Spleen (tissue), 11 donors: ENCODE measurements around the gene PDLIM5. TPM values are rescaled to one million over a fixed set of nuclear protein-coding genes. Genes with fewer than 3 reads are reported as not detected.
"Not testable (repeated sequence)": the region's sequence is repeated elsewhere in the genome, so short reads cannot be mapped to it uniquely, and the experiment has no call there.

ENCODE experiments used
- DNase-seq: peaks from one replicate; pipeline ENCODE4 v3.0.0-alpha.2; 2020
- H3K27ac ChIP-seq, 8 donors: fragments of 200-600 bp; sonication (generic) in 7 of 8; 1 replicate in 4 of 8; 2 replicates in 4 of 8; pipeline versions ENCODE4 v1.5.0 to v1.8.0; 2016 to 2021; ENCODE audit warnings: inconsistent platforms in 4 of 8, mild to moderate bottlenecking in 4 of 8, moderate library complexity in 1 of 8
- H3K27me3 ChIP-seq, 7 donors: fragments of 200-600 bp; sonication (generic) in 6 of 7; replicated peaks in 1 of 7; 1 replicate in 4 of 7; 2 replicates in 3 of 7; pipeline versions ENCODE4 v1.5.0 to v1.8.0; 2016 to 2021; ENCODE audit warnings: inconsistent platforms in 3 of 7, mild to moderate bottlenecking in 1 of 7
- H3K36me3 ChIP-seq, 6 donors: fragments of 200-600 bp; sonication (generic) in 5 of 6; 1 replicate in 4 of 6; 2 replicates in 2 of 6; pipeline versions ENCODE4 v1.5.0 to v1.8.0; 2016 to 2021; ENCODE audit warnings: inconsistent platforms in 2 of 6
- H3K4me1 ChIP-seq, 6 donors: fragments of 200-600 bp; sonication (generic) in 5 of 6; 1 replicate in 3 of 6; 2 replicates in 3 of 6; pipeline versions ENCODE4 v1.5.0 to v1.8.0; 2016 to 2021; ENCODE audit warnings: inconsistent platforms in 3 of 6
- H3K4me3 ChIP-seq, 8 donors: fragments of 200-600 bp; sonication (generic) in 7 of 8; 1 replicate in 4 of 8; 2 replicates in 4 of 8; pipeline versions ENCODE4 v1.5.0 to v1.8.0; 2016 to 2021; ENCODE audit warnings: inconsistent platforms in 4 of 8, mild to moderate bottlenecking in 4 of 8, moderate library complexity in 2 of 8
- H3K9me3 ChIP-seq, 8 donors: fragments of 200-600 bp; sonication (generic) in 7 of 8; 1 replicate in 4 of 8; 2 replicates in 4 of 8; pipeline versions ENCODE4 v1.5.0 to v1.8.0; 2016 to 2021; ENCODE audit warnings: inconsistent platforms in 4 of 8
- CTCF ChIP-seq, 11 experiments: fragments of 200-600 bp in 7 of 11; fragments of 450-650 bp in 4 of 11; sonication (generic) in 4 of 11; IDR thresholded peaks in 8 of 11; conservative IDR thresholded peaks in 3 of 11; 1 replicate in 7 of 11; 2 replicates in 4 of 11; pipeline versions ENCODE4 v1.4.0 to v1.8.0; 2016 to 2021; ENCODE audit warnings: antibody characterized with exemption in 11 of 11, inconsistent platforms in 4 of 11, mild to moderate bottlenecking in 1 of 11
- POLR2A ChIP-seq, 3 donors: fragments of 450-650 bp; IDR thresholded peaks; one replicate each; pipeline ENCODE4 v1.5.1; 2017; ENCODE audit warnings: antibody characterized with exemption in 3 of 3, mild to moderate bottlenecking in 1 of 3
- POLR2AphosphoS5 ChIP-seq, 3 donors: sonication (generic); formaldehyde crosslinking; IDR thresholded peaks; one replicate each; pipeline ENCODE4 v1.5.1; 2017; ENCODE audit warnings: antibody characterized with exemption in 3 of 3
- WGBS, 5 donors: extraction: QIAGEN DNeasy Blood & Tissue Kit in 3 of 5; methylation state at CpG; one replicate each; pipeline versions ENCODE4 v1.1.5 to v1.1.7; 2013 to 2018; 5-methylcytosine and 5-hydroxymethylcytosine counted together
- intact Hi-C: fragments of 100-400 bp; cut with DNase I; formaldehyde crosslinking; loops from one replicate; pipeline ENCODE4 v1.15.0; 2023; ENCODE audit warnings: low total_unique reads
- polyA plus RNA-seq, 3 donors: library from polyadenylated mRNA; stranded (reverse); fragments of 200-250 nt; gene quantifications; one replicate each; pipeline ENCODE4 v1.2.1, GENCODE V29; 2013
- total RNA-seq, 7 donors: library from RNA; depleted of rRNA in 3 of 7; stranded (reverse); fragments of >200 nt in 3 of 7; fragmentation: NEBNext Ultra II Directional in 4 of 7; extraction: Animal tissue kit (Norgen Biotek cat#: 25700) in 4 of 7; gene quantifications; one replicate each; pipeline versions ENCODE4 v1.1.0 to v1.2.1, GENCODE V29; 2016 to 2021
- donor health status: healthy with polysubstance abuse.
- donor health status: DM: no; HTN: no; CAD: no; lungs with moderate emphysema.
- donor health status: DM: no; HTN: no; CAD: no.
- donor health status: Bipolar disorder and iron deficiency.
- donor health status: healthy.
- donor health status: DM: no; HTN: no; CAD: no.
- donor health status: DM: yes; HTN: yes; CAD: no.

The PDLIM5 gene
- total and polyA plus RNA-seq, 10 donors: 9.4 to 182 (median 74.9) TPM

DNA sequence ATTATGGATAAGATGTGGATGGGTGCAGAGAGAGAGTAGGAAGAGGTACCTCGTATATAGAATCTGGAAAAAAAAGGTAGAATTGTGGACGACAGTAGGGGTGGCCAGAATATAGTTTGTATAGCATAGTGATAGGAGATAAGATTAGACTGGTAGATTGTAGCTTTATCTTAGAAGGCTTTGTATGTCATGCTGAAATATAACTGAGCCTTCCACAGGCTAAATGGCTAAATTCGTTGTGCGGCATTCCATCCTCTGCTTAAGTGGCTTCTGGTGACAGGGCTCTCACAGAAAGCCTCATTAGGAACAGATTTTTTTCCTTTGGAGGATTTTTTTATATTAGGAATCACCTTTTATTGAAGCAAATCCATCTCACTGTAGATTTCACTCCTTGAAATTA is 163.7 kb downstream of the PDLIM5 start:
- H3K9me3 ChIP-seq: no peaks in the 10 kb centered on the region
- no peak for DNase-seq
- no peak overlapping the region for H3K4me3 ChIP-seq
- no peak overlapping the region for H3K27ac ChIP-seq
- H3K36me3 ChIP-seq: peaks cover 0 to 29% (median 11%) of the 10 kb centered on the region in 6 donors
- H3K4me1 ChIP-seq: no peaks in the 10 kb centered on the region
- TF ChIP-seq CTCF (IDR thresholded peaks at IDR 0.05 in 8 of 11, conservative IDR thresholded peaks at IDR 0.05 in 3 of 11) (no peak), POLR2AphosphoS5 (IDR thresholded peaks at IDR 0.05) (no peak), POLR2A (IDR thresholded peaks at IDR 0.05) (no peak)
- intact Hi-C loops: no loop called here
- H3K27me3 ChIP-seq: no peaks in the 10 kb centered on the region
- 89 to 94% (median 90%) methylated on average over 4 of the region's 4 CpGs for WGBS, 5 donors

DNA sequence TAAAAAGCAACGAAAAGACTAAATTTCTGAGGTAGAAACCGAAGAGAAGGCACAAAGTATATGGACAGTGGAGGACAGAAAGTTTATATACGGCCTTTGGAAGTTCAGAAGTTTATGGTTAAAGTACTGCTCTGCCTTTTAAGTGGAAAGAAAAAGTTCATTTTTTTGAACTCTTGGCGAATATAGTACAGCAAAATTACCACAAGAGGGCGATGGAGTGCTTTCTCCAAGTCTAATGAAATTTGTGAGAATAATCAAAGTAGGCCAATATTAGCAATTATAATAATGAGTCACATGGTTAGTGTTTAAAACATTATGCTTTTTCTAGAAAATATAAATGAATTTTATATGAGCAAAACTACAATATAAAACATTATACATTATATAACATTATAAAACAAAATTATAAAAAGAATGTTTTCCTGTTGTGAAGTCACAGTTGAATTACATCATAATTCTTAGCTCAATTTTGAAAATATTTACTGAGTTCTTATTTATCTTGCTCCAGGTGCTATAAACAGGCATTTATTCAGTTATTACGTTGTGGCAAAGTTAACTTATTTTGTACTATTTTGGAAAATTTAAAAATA is 169.8 kb downstream of the PDLIM5 start:
- DNase-seq: no peak
- Histone ChIP-seq H3K4me1 (peaks cover 0 to 5% (median 0%) of the 10 kb centered on the region in 6 donors), H3K9me3 (no peaks in the 10 kb centered on the region), H3K36me3 (peaks cover 0 to 60% (median 11%) of the 10 kb centered on the region in 6 donors), H3K27me3 (no peaks in the 10 kb centered on the region), H3K27ac (no peak overlapping the region), H3K4me3 (no peak overlapping the region)
- 23 to 31% (median 29%) methylated on average over 6 of the region's 6 CpGs for WGBS, 5 donors
- intact Hi-C loops: loop anchor here (10.0 kb wide), 1 partner anchor 473 kb away; no protein-coding TSS in a partner anchor
- peak in 9 of 11 experiments; percentile 45 to 78 (median 64) for TF ChIP-seq CTCF (IDR thresholded peaks at IDR 0.05 in 8 of 11, conservative IDR thresholded peaks at IDR 0.05 in 3 of 11)
- no peak for TF ChIP-seq POLR2A (IDR thresholded peaks at IDR 0.05)

DNA sequence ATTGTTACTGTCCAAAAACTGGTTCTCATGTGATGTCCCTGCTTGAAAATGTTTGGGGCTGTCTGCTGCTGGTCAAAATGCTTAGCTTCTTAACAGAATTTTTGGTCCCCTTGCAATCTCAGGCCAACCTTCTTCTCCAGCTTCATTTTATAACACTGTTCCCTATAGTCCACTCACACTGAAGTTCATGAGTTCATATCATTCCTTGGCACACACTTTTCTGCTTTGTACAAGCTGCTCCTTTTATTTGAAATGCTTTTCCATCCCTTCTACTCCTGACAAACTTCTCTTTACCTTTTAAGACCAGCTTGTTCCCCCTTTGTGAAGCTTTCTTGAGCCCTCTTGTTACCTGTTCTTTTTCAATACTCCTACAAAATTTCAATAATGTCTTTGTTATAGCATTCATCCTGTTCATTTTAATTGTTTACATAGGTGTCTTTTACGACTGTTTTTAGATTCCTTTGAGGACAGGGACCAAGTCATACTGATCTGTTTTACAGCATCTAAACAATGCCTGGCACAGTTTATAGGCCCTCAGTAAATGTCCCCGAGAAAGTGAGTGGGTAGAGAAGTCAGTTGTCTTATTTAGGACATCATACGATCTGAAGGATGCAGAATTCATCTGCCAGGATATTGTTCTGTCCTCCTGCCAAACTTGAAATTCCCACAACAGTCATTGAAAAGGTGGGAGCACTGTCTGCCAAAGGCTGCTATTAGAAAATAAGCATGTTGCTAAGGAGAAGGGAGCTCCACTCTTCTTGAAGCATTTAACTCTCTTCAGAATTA is 171.6 kb downstream of the PDLIM5 start:
- peaks cover 0 to 5% (median 0%) of the 10 kb centered on the region in 6 donors for H3K4me1 ChIP-seq
- no peak overlapping the region for H3K4me3 ChIP-seq
- H3K27me3 ChIP-seq: no peaks in the 10 kb centered on the region
- DNase-seq: no peak
- 69 to 92% (median 83%) methylated on average over 3 of the region's 3 CpGs for WGBS, 5 donors
- intact Hi-C loops: loop anchor here (10.0 kb wide), 1 partner anchor 471 kb away; no protein-coding TSS in a partner anchor
- H3K27ac ChIP-seq: no peak overlapping the region
- TF ChIP-seq POLR2A (IDR thresholded peaks at IDR 0.05) (no peak), CTCF (IDR thresholded peaks at IDR 0.05 in 8 of 11, conservative IDR thresholded peaks at IDR 0.05 in 3 of 11) (no peak), POLR2AphosphoS5 (IDR thresholded peaks at IDR 0.05) (no peak)
- no peaks in the 10 kb centered on the region for H3K9me3 ChIP-seq
- peaks cover 0 to 53% (median 11%) of the 10 kb centered on the region in 6 donors for H3K36me3 ChIP-seq

DNA sequence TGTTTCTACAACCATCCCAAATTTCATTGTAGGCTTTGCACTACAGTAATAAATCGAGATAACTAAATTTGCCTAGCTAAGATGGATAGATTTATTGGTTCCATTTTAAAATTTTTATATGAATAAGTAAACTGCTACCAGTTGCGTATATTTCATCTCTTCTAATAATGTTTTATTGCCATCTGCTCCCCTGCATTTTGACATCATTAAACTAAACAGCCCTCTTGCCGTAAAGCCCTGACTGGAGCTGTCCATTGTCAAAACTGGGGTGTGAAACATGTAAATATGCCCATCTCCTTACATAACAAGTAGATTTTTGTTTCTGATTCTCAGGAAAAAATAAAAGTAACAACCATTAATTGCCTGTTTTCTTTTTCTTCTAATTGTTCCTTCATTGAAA is 175.2 kb downstream of the PDLIM5 start:
- H3K9me3 ChIP-seq: no peaks in the 10 kb centered on the region
- H3K27me3 ChIP-seq: no peaks in the 10 kb centered on the region
- DNase-seq: no peak
- no peak for TF ChIP-seq POLR2AphosphoS5 (IDR thresholded peaks at IDR 0.05)
- TF ChIP-seq CTCF (IDR thresholded peaks at IDR 0.05 in 8 of 11, conservative IDR thresholded peaks at IDR 0.05 in 3 of 11): no peak
- TF ChIP-seq POLR2A (IDR thresholded peaks at IDR 0.05): no peak
- 91 to 96% (median 96%) methylated on average over 3 of the region's 3 CpGs for WGBS, 5 donors
- peaks cover 0 to 31% (median 0%) of the 10 kb centered on the region in 6 donors for H3K36me3 ChIP-seq
- H3K4me3 ChIP-seq: no peak overlapping the region
- H3K4me1 ChIP-seq: no peaks in the 10 kb centered on the region
- intact Hi-C loops: loop anchor here (10.0 kb wide), 1 partner anchor 468 kb away; no protein-coding TSS in a partner anchor
- no peak overlapping the region for H3K27ac ChIP-seq

- not testable (repeated sequence) for H3K27ac ChIP-seq, H3K4me3 ChIP-seq, H3K9me3 ChIP-seq, H3K27me3 ChIP-seq, H3K4me1 ChIP-seq, DNase-seq
- 94 to 98% (median 98%) methylated on average over 8 of the region's 8 CpGs for WGBS, 5 donors
- H3K36me3 ChIP-seq: peaks cover 0 to 12% (median 0%) of the 10 kb centered on the region in 6 donors
- intact Hi-C loops: loop anchor here (10.0 kb wide), 1 partner anchor 466 kb away; no protein-coding TSS in a partner anchor
These were observed 177.3 kb downstream of the PDLIM5 start for GRCh38 chr4:94629058-94629457.
